ENCODE data around the gene GAL3ST2.
"Not testable (repeated sequence)": the region's sequence is repeated elsewhere in the genome, so short reads cannot be mapped to it uniquely, and the experiment has no call there.

The GAL3ST2 gene

DNA sequence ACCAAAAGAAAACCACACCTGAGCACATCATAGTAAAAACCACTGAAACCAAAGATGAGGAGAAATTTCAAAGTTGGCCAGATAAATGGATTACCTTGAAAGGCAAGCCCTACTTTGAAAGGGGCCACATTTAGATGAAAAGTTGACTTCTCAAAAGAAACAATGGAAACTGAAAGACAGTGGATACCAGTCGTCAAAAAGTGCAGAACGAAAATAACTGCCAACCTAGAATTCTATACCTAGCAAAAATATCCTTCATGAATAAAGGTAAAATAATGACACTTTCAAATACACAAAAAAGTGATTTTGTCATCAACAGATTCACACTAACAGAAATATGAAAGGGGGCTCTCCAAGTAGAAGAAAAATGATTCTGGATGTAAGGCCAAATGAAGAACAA lies 50.8 kb downstream of the GAL3ST2 start:
- no peak for DNase-seq (ENCODE audit: low read depth, low spot score)
- TF ChIP-seq CTCF (IDR thresholded peaks at IDR 0.05; ENCODE audit: low read depth, low read length): no peak
- H3K4me3 ChIP-seq (ENCODE audit: low read depth, low read length): no peak overlapping the region
- in situ Hi-C loops (cut with HindIII; ENCODE audit: low sequenced_read_pairs): no loop called here

DNA sequence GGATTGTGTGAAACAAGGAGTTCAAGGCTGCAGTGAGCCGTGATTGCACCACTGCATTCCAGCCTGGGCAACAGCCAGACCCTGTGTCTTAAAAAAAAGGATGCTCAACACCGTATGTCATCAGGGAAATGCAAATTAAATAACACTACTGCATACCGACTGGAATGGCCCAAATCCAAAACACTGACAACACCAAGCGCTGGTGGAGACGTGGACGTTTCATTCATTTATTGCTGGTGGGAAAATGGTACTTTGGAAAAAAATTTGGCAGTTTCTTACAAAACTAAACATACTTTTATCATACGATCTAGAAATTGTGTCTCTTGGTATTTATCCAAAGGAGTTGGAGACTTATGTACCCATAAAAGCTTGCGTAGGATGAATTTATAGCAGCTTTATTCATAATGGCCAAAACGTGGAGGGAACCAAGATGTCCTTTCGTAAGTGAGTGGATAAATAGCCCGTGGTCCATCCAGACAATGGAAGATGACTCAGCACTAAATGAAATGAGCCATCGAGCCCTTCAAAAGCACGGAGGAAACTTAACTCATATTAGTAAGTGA lies 56.6 kb downstream of the GAL3ST2 start:
- no peak overlapping the region for H3K4me3 ChIP-seq (ENCODE audit: low read depth, low read length)
- TF ChIP-seq CTCF (IDR thresholded peaks at IDR 0.05; ENCODE audit: low read depth, low read length): no peak
- in situ Hi-C loops (cut with HindIII; ENCODE audit: low sequenced_read_pairs): no loop called here
- no peak for DNase-seq (ENCODE audit: low read depth, low spot score)

- H3K4me3 ChIP-seq (ENCODE audit: low read depth, low read length); in situ Hi-C loops (cut with HindIII; ENCODE audit: low sequenced_read_pairs); DNase-seq (ENCODE audit: low read depth, low spot score): not testable (repeated sequence)
Observed at GRCh38 chr2:241833756-241834526, 57.3 kb downstream of the GAL3ST2 start.

- no peak for DNase-seq (ENCODE audit: low read depth, low spot score)
- in situ Hi-C loops (cut with HindIII; ENCODE audit: low sequenced_read_pairs): no loop called here
- no peak overlapping the region for H3K4me3 ChIP-seq (ENCODE audit: low read depth, low read length)
- TF ChIP-seq CTCF (IDR thresholded peaks at IDR 0.05; ENCODE audit: low read depth, low read length): no peak
Observed at GRCh38 chr2:241834527-241835210, 58.0 kb downstream of the GAL3ST2 start.

GRCh38 chr2:241835611-241836010 lies 59.0 kb downstream of the GAL3ST2 start:
- TF ChIP-seq CTCF (IDR thresholded peaks at IDR 0.05; ENCODE audit: low read depth, low read length): no peak
- H3K4me3 ChIP-seq (ENCODE audit: low read depth, low read length): no peak overlapping the region
- in situ Hi-C loops (cut with HindIII; ENCODE audit: low sequenced_read_pairs): no loop called here
- DNase-seq (ENCODE audit: low read depth, low spot score): no peak

DNA sequence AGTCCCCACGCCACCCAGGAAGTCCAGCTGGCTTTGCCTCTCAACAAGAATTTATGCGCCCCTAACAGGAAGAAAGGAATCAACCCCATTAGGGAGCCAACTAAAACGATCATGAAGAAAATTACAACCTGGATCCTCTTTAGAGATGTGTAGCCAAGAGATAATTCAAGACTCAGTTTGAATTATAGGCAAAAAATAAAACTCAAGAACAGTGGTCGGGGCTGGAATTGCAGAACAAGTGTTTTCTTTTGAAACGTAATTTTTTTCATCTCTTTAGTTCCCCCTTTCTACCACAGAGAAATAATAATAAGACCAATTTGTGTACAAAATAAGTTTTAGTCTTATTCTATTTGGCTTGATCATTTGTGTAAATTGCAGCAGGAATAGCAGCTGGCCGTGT lies 59.7 kb downstream of the GAL3ST2 start:
- no peak overlapping the region for H3K4me3 ChIP-seq (ENCODE audit: low read depth, low read length)
- TF ChIP-seq CTCF (IDR thresholded peaks at IDR 0.05; ENCODE audit: low read depth, low read length): no peak
- in situ Hi-C loops (cut with HindIII; ENCODE audit: low sequenced_read_pairs): no loop called here
- DNase-seq (ENCODE audit: low read depth, low spot score): no peak

All from astrocyte of the spinal cord (primary cell).